ENCODE data around the gene MTA1.

MTA1 gene

GRCh38 chr14:105419195-105420091 is at the start of gene MTA1:
Gene MTA1 (plus strand): TSS chr14:105419827. CDS start chr14:105420036, 209 bp downstream.
- DNase-seq: peak; percentile 45

- DNase-seq: no peak
Measured at GRCh38 chr14:105374389-105374788, 45.2 kb upstream of the MTA1 start.

GRCh38 chr14:105375635-105376057 is 44.0 kb upstream of the MTA1 start:
- peak; percentile 44 for DNase-seq

- DNase-seq: no peak
Measured at GRCh38 chr14:105376521-105377440, 42.8 kb upstream of the MTA1 start.

- DNase-seq: no peak
Measured at GRCh38 chr14:105377555-105378182, 42.0 kb upstream of the MTA1 start.

- DNase-seq: no peak
Measured at GRCh38 chr14:105378199-105378598, 41.4 kb upstream of the MTA1 start.

GRCh38 chr14:105378873-105379685 is 40.5 kb upstream of the MTA1 start:
- no peak for DNase-seq

GRCh38 chr14:105379946-105380345 is 39.7 kb upstream of the MTA1 start:
- no peak for DNase-seq

- no peak for DNase-seq
Measured at GRCh38 chr14:105380756-105381155, 38.9 kb upstream of the MTA1 start.

- DNase-seq: no peak
Measured at GRCh38 chr14:105381446-105382342, 37.9 kb upstream of the MTA1 start.

GRCh38 chr14:105382343-105383082 is 37.1 kb upstream of the MTA1 start:
- DNase-seq: no peak

GRCh38 chr14:105383083-105383730 is 36.4 kb upstream of the MTA1 start:
- DNase-seq: no peak

- no peak for DNase-seq
Measured at GRCh38 chr14:105384041-105384557, 35.5 kb upstream of the MTA1 start.

- DNase-seq: no peak
Measured at GRCh38 chr14:105384605-105385321, 34.9 kb upstream of the MTA1 start.

GRCh38 chr14:105385322-105385637 is 34.3 kb upstream of the MTA1 start:
- DNase-seq: no peak

- DNase-seq: no peak
Measured at GRCh38 chr14:105385698-105386365, 33.8 kb upstream of the MTA1 start.

GRCh38 chr14:105386581-105387529 is 32.8 kb upstream of the MTA1 start:
- DNase-seq: no peak
